MM.1S (cell line): ENCODE measurements around the gene SNX6.

Experiments used
- DNase-seq: peaks from one replicate; pipeline ENCODE4 v3.0.0-alpha.2; 2015
- H2AFZ ChIP-seq: fragments of 300-600 bp; sonication (generic); 2 replicates; pipeline ENCODE4 v1.6.0; 2016; ENCODE audit warnings: antibody characterized with exemption, low read length
- H3F3A ChIP-seq: fragments of 300-600 bp; sonication (generic); 2 replicates; pipeline ENCODE4 v1.6.1; 2016; ENCODE audit warnings: mild to moderate bottlenecking, antibody characterized with exemption, low read length, moderate library complexity, mixed read lengths; ENCODE audit not compliant: insufficient read depth
- H3K27ac ChIP-seq: fragments of 300-600 bp; sonication (generic); 2 replicates; pipeline ENCODE4 v1.5.1; 2016; ENCODE audit warnings: mild to moderate bottlenecking, low read length
- H3K27me3 ChIP-seq: fragments of 300-600 bp; sonication (generic); replicated peaks from 2 replicates; pipeline ENCODE4 v1.6.0; 2016; ENCODE audit warnings: low read length; ENCODE audit not compliant: insufficient read depth
- H3K36me3 ChIP-seq: fragments of 300-600 bp; sonication (generic); replicated peaks from 2 replicates; pipeline ENCODE4 v1.6.1; 2016; ENCODE audit warnings: mild to moderate bottlenecking, low read length, mixed read lengths; ENCODE audit not compliant: insufficient read depth
- H3K4me1 ChIP-seq: fragments of 300-600 bp; sonication (generic); 2 replicates; pipeline ENCODE4 v1.6.1; 2016; ENCODE audit warnings: low read length, mixed read lengths
- H3K4me2 ChIP-seq: fragments of 300-600 bp; sonication (generic); 2 replicates; pipeline ENCODE4 v1.6.0; 2016; ENCODE audit warnings: low read depth, low read length
- H3K4me3 ChIP-seq: fragments of 300-600 bp; sonication (generic); 2 replicates; pipeline ENCODE4 v1.5.1; 2016; ENCODE audit warnings: low read length, mixed read lengths
- H3K79me2 ChIP-seq: fragments of 300-600 bp; sonication (generic); 2 replicates; pipeline ENCODE4 v1.6.1; 2016; ENCODE audit warnings: mixed run types, low read length, mixed read lengths
- H3K9ac ChIP-seq: fragments of 300-600 bp; sonication (generic); 2 replicates; pipeline ENCODE4 v1.6.1; 2016; ENCODE audit warnings: low read length, mixed read lengths
- H3K9me2 ChIP-seq: fragments of 300-600 bp; sonication (generic); replicated peaks from 2 replicates; pipeline ENCODE4 v1.6.1; 2016; ENCODE audit warnings: mild to moderate bottlenecking, low read length, mixed read lengths; ENCODE audit not compliant: insufficient read depth
- H3K9me3 ChIP-seq: fragments of 300-600 bp; sonication (generic); replicated peaks from 2 replicates; pipeline ENCODE4 v1.6.1; 2016; ENCODE audit warnings: mild to moderate bottlenecking, low read length, mixed read lengths; ENCODE audit not compliant: insufficient read depth
- H4K20me1 ChIP-seq: fragments of 300-600 bp; sonication (generic); 2 replicates; pipeline ENCODE4 v1.6.1; 2016; ENCODE audit warnings: mild to moderate bottlenecking, low read length, moderate library complexity, mixed read lengths; ENCODE audit not compliant: insufficient read depth
- EZH2 ChIP-seq: fragments of 300-600 bp; sonication (generic); optimal IDR thresholded peaks from 2 replicates; pipeline ENCODE3; 2017; ENCODE audit warnings: low read depth, mild to moderate bottlenecking, antibody characterized with exemption, low read length, mixed read lengths
- EZH2phosphoT487 ChIP-seq: fragments of 300-600 bp; sonication (generic); IDR thresholded peaks from 2 replicates; pipeline ENCODE4 v1.6.1; 2018; ENCODE audit warnings: antibody characterized with exemption, low read length
- TF ChIP-seq, protein P1 (sequence below): fragments of 300-600 bp; sonication (generic); IDR thresholded peaks from 2 replicates; pipeline ENCODE4 v1.5.1; 2016; ENCODE audit warnings: antibody characterized with exemption, low read length, mixed read lengths

SNX6 gene

GRCh38 chr14:34623506-34623905 is 6.4 kb downstream of the SNX6 start:
- Histone ChIP-seq H2AFZ (no peak overlapping the region), H3F3A (no peaks in the 10 kb centered on the region), H3K4me3 (no peak overlapping the region), H3K9me3 (no peaks in the 10 kb centered on the region), H3K9ac (no peak overlapping the region), H3K36me3 (no peaks in the 10 kb centered on the region), H4K20me1 (no peaks in the 10 kb centered on the region), H3K4me1 (no peaks in the 10 kb centered on the region), H3K9me2 (no peaks in the 10 kb centered on the region), H3K4me2 (no peak overlapping the region), H3K27me3 (no peaks in the 10 kb centered on the region), H3K27ac (no peak overlapping the region), H3K79me2 (peaks cover 29% of the 10 kb centered on the region)
- TF ChIP-seq EZH2phosphoT487 (no peak), EZH2 (no peak)
- TF ChIP-seq, protein P1, sequence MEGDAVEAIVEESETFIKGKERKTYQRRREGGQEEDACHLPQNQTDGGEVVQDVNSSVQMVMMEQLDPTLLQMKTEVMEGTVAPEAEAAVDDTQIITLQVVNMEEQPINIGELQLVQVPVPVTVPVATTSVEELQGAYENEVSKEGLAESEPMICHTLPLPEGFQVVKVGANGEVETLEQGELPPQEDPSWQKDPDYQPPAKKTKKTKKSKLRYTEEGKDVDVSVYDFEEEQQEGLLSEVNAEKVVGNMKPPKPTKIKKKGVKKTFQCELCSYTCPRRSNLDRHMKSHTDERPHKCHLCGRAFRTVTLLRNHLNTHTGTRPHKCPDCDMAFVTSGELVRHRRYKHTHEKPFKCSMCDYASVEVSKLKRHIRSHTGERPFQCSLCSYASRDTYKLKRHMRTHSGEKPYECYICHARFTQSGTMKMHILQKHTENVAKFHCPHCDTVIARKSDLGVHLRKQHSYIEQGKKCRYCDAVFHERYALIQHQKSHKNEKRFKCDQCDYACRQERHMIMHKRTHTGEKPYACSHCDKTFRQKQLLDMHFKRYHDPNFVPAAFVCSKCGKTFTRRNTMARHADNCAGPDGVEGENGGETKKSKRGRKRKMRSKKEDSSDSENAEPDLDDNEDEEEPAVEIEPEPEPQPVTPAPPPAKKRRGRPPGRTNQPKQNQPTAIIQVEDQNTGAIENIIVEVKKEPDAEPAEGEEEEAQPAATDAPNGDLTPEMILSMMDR = no peak
- no peak for DNase-seq

- DNase-seq = no peak
- H3K4me3 ChIP-seq = no peak overlapping the region
- H3K9me2 ChIP-seq = no peaks in the 10 kb centered on the region
- H3K4me2 ChIP-seq = no peak overlapping the region
- H3K27ac ChIP-seq = no peak overlapping the region
- TF ChIP-seq EZH2phosphoT487 = no peak
- no peak for TF ChIP-seq EZH2
- TF ChIP-seq, protein P1 = no peak
- H3K4me1 ChIP-seq = no peaks in the 10 kb centered on the region
- no peaks in the 10 kb centered on the region for H3F3A ChIP-seq
- no peak overlapping the region for H3K9ac ChIP-seq
- H3K9me3 ChIP-seq = no peaks in the 10 kb centered on the region
- no peaks in the 10 kb centered on the region for H3K36me3 ChIP-seq
- H2AFZ ChIP-seq = no peak overlapping the region
- H4K20me1 ChIP-seq = no peaks in the 10 kb centered on the region
- peaks cover 12% of the 10 kb centered on the region; the same call in 1 of the 2 replicates for H3K79me2 ChIP-seq
- no peaks in the 10 kb centered on the region for H3K27me3 ChIP-seq
Measured at GRCh38 chr14:34620839-34621238, 9.1 kb downstream of the SNX6 start.

DNA sequence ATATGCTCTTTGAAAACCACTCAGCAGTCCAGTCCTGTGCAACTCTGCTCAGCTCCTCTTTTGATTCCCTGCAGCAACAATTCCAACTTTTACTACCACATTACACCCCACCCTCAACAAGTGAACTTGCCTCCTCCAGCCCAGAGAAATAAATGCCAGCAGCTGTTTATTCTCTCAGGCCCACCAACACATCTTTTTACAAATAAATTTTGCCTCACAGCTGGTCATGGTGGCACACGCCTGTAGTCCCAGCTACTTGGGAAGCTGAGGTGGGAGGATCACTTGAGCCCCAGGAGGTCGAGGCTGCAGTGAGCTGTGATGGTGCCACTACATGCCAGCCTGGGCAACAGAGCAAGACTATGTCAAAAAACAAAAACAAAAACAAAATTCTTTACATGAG is 9.8 kb downstream of the SNX6 start:
- TF ChIP-seq, protein P1 = no peak
- TF ChIP-seq EZH2 (no peak), EZH2phosphoT487 (no peak)

More for the DNA sequence above, 9.8 kb downstream of the SNX6 start:
- Histone ChIP-seq H3K9ac (no peak overlapping the region), H2AFZ (no peak overlapping the region), H3F3A (no peaks in the 10 kb centered on the region), H3K79me2 (peaks cover 7% of the 10 kb centered on the region; the same call in 1 of the 2 replicates), H3K27ac (no peak overlapping the region), H3K4me3 (no peak overlapping the region), H3K4me1 (no peaks in the 10 kb centered on the region), H4K20me1 (no peaks in the 10 kb centered on the region), H3K9me3 (no peaks in the 10 kb centered on the region), H3K36me3 (no peaks in the 10 kb centered on the region), H3K4me2 (no peak overlapping the region), H3K9me2 (no peaks in the 10 kb centered on the region), H3K27me3 (no peaks in the 10 kb centered on the region)
- no peak for DNase-seq
